Panc1 (cell line): ENCODE results near the gene CYP4Z1. TPM values are rescaled to one million over a fixed set of nuclear protein-coding genes. Genes with fewer than 3 reads are reported as not detected.

ENCODE experiments used
- ATAC-seq: fragments of 200-7000 bp; cut with Tn5 transposase; 2 replicates; pipeline ENCODE4 v1.9.1; 2020; ENCODE audit warnings: mild to moderate bottlenecking, moderate library complexity
- BruUV-seq: library from RNA; stranded (reverse); fragments of 400-500 nt; replicated peaks from 2 replicates; lab custom pipeline; 2021; lab: Mats Ljungman, UMichigan
- CTCF ChIA-PET: fragments of 300-600 bp; sonication (Branson Sonifier 250); formaldehyde crosslinking; loops from one replicate; lab custom pipeline; 2022; ENCODE audit warnings: antibody characterized with exemption; lab: Charles Lee
- POLR2A ChIA-PET: fragments of 300-600 bp; sonication (Branson Sonifier 250); formaldehyde crosslinking; loops from one replicate; lab custom pipeline; 2022; ENCODE audit warnings: antibody characterized with exemption; lab: Charles Lee
- DNase-seq: peaks from one replicate; pipeline ENCODE4 v3.0.0-alpha.2; 2010; ENCODE audit warnings: low read depth, low spot score
- H3K27ac ChIP-seq: 2 replicates; pipeline ENCODE4 v1.5.1; 2011; ENCODE audit warnings: mild to moderate bottlenecking, low read length, inconsistent platforms
- H3K27me3 ChIP-seq: fragments of 200-500 bp; sonication (Bioruptor generic); 2 replicates; pipeline ENCODE4 v1.6.0; 2014; ENCODE audit warnings: low read length, inconsistent platforms; ENCODE audit not compliant: control insufficient read depth, insufficient read depth
- H3K36me3 ChIP-seq: fragments of 200-500 bp; sonication (Bioruptor generic); 2 replicates; pipeline ENCODE4 v1.5.1; 2014; ENCODE audit warnings: inconsistent platforms, mild to moderate bottlenecking, low read length, moderate library complexity; ENCODE audit not compliant: control insufficient read depth, insufficient read depth
- H3K4me1 ChIP-seq: 2 replicates; pipeline ENCODE4 v1.5.1; 2011; ENCODE audit warnings: inconsistent platforms, mild to moderate bottlenecking, low read length, moderate library complexity; ENCODE audit not compliant: control insufficient read depth, insufficient read depth
- H3K4me3 ChIP-seq, 2 experiments: 2 replicates each; pipeline ENCODE4 v1.5.1; 2011 to 2012; ENCODE audit warnings: low read depth in 2 of 2, low read length in 2 of 2, mild to moderate bottlenecking in 2 of 2, inconsistent platforms in 1 of 2, moderate library complexity in 1 of 2
- H3K9me3 ChIP-seq: fragments of 200-500 bp; sonication (Bioruptor generic); 2 replicates; pipeline ENCODE4 v1.5.1; 2014; ENCODE audit warnings: low read depth, mild to moderate bottlenecking, inconsistent platforms, low read length, moderate library complexity; ENCODE audit not compliant: control insufficient read depth, insufficient read depth
- POLR2AphosphoS5 ChIP-seq: IDR thresholded peaks from 2 replicates; pipeline ENCODE4 v1.6.1; 2012; ENCODE audit warnings: mild to moderate bottlenecking, low read depth, low read length, moderate library complexity
- SIN3A ChIP-seq: IDR thresholded peaks from 2 replicates; pipeline ENCODE4 v1.6.1; 2012; ENCODE audit warnings: low read depth, mild to moderate bottlenecking, low read length, moderate library complexity, borderline replicate concordance; ENCODE audit not compliant: insufficient read depth
- TCF7L2 ChIP-seq: IDR thresholded peaks from 2 replicates; pipeline ENCODE4 v1.6.1; 2011; ENCODE audit warnings: mild to moderate bottlenecking, low read depth, low read length, inconsistent platforms
- in situ Hi-C: cut with HindIII; loops from 2 replicates; pipeline ENCODE4 v1.10.0; 2016; ENCODE audit warnings: low sequenced_read_pairs, low pct_unique_long_range_greater_than_20kb
- intact Hi-C: fragments of 100-400 bp; cut with micrococcal nuclease; formaldehyde crosslinking; loops from one replicate; pipeline ENCODE4 v1.10.0; 2022; ENCODE audit not compliant: unreplicated experiment
- total RNA-seq: library from RNA; stranded (reverse); gene quantifications from one replicate; pipeline ENCODE4 v1.2.1, GENCODE V29; 2021; ENCODE audit not compliant: unreplicated experiment
- TF ChIP-seq, protein P1 (sequence below), 2 experiments: IDR thresholded peaks; 2 replicates each; pipeline ENCODE4 v1.6.1; 2011 to 2012; ENCODE audit warnings: low read depth in 2 of 2, control low read depth in 1 of 2, low read length in 1 of 2, mild to moderate bottlenecking in 1 of 2, moderate library complexity in 1 of 2; ENCODE audit not compliant: insufficient read depth in 1 of 2
- TF ChIP-seq, protein P2 (sequence below): fragments of 450-650 bp; IDR thresholded peaks from 2 replicates; pipeline ENCODE4 v1.5.1; 2017; ENCODE audit warnings: mild to moderate bottlenecking

The CYP4Z1 gene
- total RNA-seq, 1 experiment from 2014 or later, result not detected

DNA sequence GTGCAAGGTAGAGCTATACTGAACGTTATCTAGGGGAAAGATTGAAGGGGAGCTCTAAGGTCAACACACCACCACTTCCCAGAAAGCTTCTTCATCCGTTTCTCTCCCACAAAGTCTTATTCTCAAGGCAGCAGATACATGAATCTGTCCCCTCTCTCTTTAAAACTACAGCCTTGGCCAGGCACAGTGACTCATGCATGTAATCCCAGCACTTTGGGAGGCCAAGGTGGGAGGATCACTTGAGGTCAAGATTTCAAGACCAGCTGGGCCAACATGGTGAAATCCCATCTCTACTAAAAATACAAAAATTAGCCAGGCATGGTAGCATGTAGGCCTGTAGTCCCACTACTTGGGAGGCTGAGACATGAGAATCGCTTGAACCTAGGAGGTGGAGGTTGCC, 35.4 kb upstream of the CYP4Z1 start:
- Histone ChIP-seq H3K36me3 (no peaks in the 10 kb centered on the region), H3K9me3 (no peaks in the 10 kb centered on the region), H3K4me3 (no peak overlapping the region), H3K4me1 (peaks cover 4% of the 10 kb centered on the region; the same call in 1 of the 2 replicates), H3K27me3 (0 out of 2 replicates have a peak, but pooled peaks cover 4% of the 10 kb centered on the region), H3K27ac (no peak overlapping the region)
- DNase-seq, result no peak
- ChIA-PET POLR2A (no interaction called here), CTCF (no interaction called here)
- TF ChIP-seq, protein P1, sequence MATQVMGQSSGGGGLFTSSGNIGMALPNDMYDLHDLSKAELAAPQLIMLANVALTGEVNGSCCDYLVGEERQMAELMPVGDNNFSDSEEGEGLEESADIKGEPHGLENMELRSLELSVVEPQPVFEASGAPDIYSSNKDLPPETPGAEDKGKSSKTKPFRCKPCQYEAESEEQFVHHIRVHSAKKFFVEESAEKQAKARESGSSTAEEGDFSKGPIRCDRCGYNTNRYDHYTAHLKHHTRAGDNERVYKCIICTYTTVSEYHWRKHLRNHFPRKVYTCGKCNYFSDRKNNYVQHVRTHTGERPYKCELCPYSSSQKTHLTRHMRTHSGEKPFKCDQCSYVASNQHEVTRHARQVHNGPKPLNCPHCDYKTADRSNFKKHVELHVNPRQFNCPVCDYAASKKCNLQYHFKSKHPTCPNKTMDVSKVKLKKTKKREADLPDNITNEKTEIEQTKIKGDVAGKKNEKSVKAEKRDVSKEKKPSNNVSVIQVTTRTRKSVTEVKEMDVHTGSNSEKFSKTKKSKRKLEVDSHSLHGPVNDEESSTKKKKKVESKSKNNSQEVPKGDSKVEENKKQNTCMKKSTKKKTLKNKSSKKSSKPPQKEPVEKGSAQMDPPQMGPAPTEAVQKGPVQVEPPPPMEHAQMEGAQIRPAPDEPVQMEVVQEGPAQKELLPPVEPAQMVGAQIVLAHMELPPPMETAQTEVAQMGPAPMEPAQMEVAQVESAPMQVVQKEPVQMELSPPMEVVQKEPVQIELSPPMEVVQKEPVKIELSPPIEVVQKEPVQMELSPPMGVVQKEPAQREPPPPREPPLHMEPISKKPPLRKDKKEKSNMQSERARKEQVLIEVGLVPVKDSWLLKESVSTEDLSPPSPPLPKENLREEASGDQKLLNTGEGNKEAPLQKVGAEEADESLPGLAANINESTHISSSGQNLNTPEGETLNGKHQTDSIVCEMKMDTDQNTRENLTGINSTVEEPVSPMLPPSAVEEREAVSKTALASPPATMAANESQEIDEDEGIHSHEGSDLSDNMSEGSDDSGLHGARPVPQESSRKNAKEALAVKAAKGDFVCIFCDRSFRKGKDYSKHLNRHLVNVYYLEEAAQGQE (IDR thresholded peaks at IDR 0.05; ENCODE audit: insufficient read depth in 1 of 2, low read depth in 2 of 2, low read length in 1 of 2), result no peak
- TF ChIP-seq POLR2AphosphoS5, result no peak
- TF ChIP-seq, protein P2, sequence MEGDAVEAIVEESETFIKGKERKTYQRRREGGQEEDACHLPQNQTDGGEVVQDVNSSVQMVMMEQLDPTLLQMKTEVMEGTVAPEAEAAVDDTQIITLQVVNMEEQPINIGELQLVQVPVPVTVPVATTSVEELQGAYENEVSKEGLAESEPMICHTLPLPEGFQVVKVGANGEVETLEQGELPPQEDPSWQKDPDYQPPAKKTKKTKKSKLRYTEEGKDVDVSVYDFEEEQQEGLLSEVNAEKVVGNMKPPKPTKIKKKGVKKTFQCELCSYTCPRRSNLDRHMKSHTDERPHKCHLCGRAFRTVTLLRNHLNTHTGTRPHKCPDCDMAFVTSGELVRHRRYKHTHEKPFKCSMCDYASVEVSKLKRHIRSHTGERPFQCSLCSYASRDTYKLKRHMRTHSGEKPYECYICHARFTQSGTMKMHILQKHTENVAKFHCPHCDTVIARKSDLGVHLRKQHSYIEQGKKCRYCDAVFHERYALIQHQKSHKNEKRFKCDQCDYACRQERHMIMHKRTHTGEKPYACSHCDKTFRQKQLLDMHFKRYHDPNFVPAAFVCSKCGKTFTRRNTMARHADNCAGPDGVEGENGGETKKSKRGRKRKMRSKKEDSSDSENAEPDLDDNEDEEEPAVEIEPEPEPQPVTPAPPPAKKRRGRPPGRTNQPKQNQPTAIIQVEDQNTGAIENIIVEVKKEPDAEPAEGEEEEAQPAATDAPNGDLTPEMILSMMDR, result no peak
- TF ChIP-seq SIN3A, result no peak
- TF ChIP-seq TCF7L2, result no peak
- intact Hi-C loops (no loop called here), in situ Hi-C loops (no loop called here)
- ATAC-seq, result no peak
- BruUV-seq, result no TSS peak

DNA sequence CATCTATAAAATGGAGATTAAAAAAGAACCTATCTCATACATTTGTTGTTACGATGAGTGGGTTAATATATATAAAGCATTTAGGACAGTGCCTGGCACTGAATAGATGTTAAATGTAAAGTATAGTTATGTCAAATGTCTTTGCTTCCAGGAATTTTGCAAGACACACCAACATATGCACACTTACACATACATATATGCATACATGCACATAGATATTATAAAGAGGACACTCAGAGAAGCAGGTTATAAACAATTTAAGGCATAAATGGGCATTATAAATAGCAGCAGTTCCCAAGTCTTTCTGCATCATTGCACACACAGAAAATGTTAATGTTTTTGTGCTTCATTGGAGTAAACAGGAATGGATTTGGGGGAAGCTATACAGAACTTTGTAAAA, 30.3 kb upstream of the CYP4Z1 start:
- DNase-seq (no peak), ATAC-seq (no peak)
- in situ Hi-C loops (no loop called here), intact Hi-C loops (no loop called here)
- Histone ChIP-seq H3K9me3 (no peaks in the 10 kb centered on the region), H3K4me1 (no peaks in the 10 kb centered on the region), H3K27ac (no peak overlapping the region), H3K4me3 (no peak overlapping the region), H3K27me3 (no peaks in the 10 kb centered on the region), H3K36me3 (no peaks in the 10 kb centered on the region)
- BruUV-seq, result no TSS peak
- CTCF ChIA-PET, result no interaction called here
- TF ChIP-seq, protein P2, result no peak
- TF ChIP-seq POLR2AphosphoS5, result no peak
- TF ChIP-seq, protein P1 (IDR thresholded peaks at IDR 0.05; ENCODE audit: insufficient read depth in 1 of 2, low read depth in 2 of 2, low read length in 1 of 2), result no peak
- TF ChIP-seq SIN3A, result no peak
- TF ChIP-seq TCF7L2, result no peak
- POLR2A ChIA-PET, result no interaction called here
